A549 (cell line): ENCODE data around the gene UBXN7. TPM values are rescaled to one million over a fixed set of nuclear protein-coding genes. Genes with fewer than 3 reads are reported as not detected.

Source experiments
- ATAC-seq, 2 experiments: fragments of 200-7000 bp in 1 of 2; fragments of >200 bp in 1 of 2; cut with Nextera tagmentation in 1 of 2; cut with Tn5 transposase in 1 of 2; 3 replicates each; pipeline versions ENCODE4 v1.8.0 to v1.9.1; 2018 to 2020; ENCODE audit warnings: mild to moderate bottlenecking in 1 of 2, moderate library complexity in 1 of 2
- CTCF ChIA-PET: fragments of 300-600 bp; sonication (Branson Sonifier 250); formaldehyde crosslinking; extraction: SDS; loops from one replicate; lab custom pipeline; 2021; ENCODE audit warnings: antibody characterized with exemption, inconsistent platforms; lab: Yijun Ruan, JAX
- POLR2A ChIA-PET: fragments of 350-600 bp; formaldehyde crosslinking; extraction: SDS; loops from one replicate; lab custom pipeline; 2021; ENCODE audit warnings: antibody characterized with exemption, inconsistent platforms; lab: Yijun Ruan, JAX
- DNase-seq, 2 experiments: peaks; one replicate each; pipeline versions ENCODE4 v3.0.0 to v3.0.0-alpha.2; 2011 to 2016; ENCODE audit warnings: low read depth in 1 of 2, low spot score in 1 of 2
- FAIRE-seq: peaks from 2 replicates; lab custom pipeline; 2011; peaks lifted over from hg19 to GRCh38; lab: Jason Lieb, UNC
- H3K27ac ChIP-seq, 2 experiments: fragments of >200 bp; sonication (Bioruptor Twin); formaldehyde crosslinking; 3 replicates each; pipeline ENCODE4 v1.5.1; 2016 to 2017
- H3K4me1 ChIP-seq: fragments of >200 bp; sonication (Bioruptor Twin); formaldehyde crosslinking; 3 replicates; pipeline ENCODE4 v1.6.1; 2016
- H3K4me2 ChIP-seq: fragments of >200 bp; sonication (Bioruptor Twin); formaldehyde crosslinking; 3 replicates; pipeline ENCODE4 v1.6.1; 2016
- H3K4me3 ChIP-seq: fragments of >200 bp; sonication (Bioruptor Twin); formaldehyde crosslinking; 3 replicates; pipeline ENCODE4 v1.5.1; 2016
- H3K9me3 ChIP-seq: fragments of >200 bp; sonication (Bioruptor Twin); formaldehyde crosslinking; 3 replicates; pipeline ENCODE4 v1.6.1; 2016
- CBX8 ChIP-seq: fragments of 200-600 bp; sonication (generic); IDR thresholded peaks from 2 replicates; pipeline ENCODE4 v1.6.1; 2016
- CEBPB ChIP-seq, 2 experiments: fragments of >200 bp in 1 of 2; sonication (Bioruptor Twin) in 1 of 2; formaldehyde crosslinking in 1 of 2; IDR thresholded peaks; 2 replicates each; pipeline ENCODE4 v1.6.1; 2012 to 2016
- CHD2 ChIP-seq: fragments of 150-350 bp; IDR thresholded peaks from 2 replicates; pipeline ENCODE4 v1.6.1; 2014; ENCODE audit warnings: low read length; ENCODE audit not compliant: partially characterized antibody
- CHD4 ChIP-seq: fragments of 200-600 bp; sonication (generic); IDR thresholded peaks from 2 replicates; pipeline ENCODE4 v1.6.1; 2016; ENCODE audit warnings: antibody characterized with exemption, mild to moderate bottlenecking, borderline replicate concordance
- CTCF ChIP-seq: fragments of >200 bp; sonication (Bioruptor Twin); formaldehyde crosslinking; IDR thresholded peaks from 3 replicates; pipeline ENCODE4 v1.5.1; 2016
- EP300 ChIP-seq, 2 experiments: fragments of >200 bp; sonication (Bioruptor Twin); formaldehyde crosslinking; IDR thresholded peaks; 2 replicates in 1 of 2; 3 replicates in 1 of 2; pipeline ENCODE4 v1.6.1; 2016 to 2017
- ESRRA ChIP-seq: fragments of 150-350 bp; IDR thresholded peaks from 2 replicates; pipeline ENCODE4 v1.6.1; 2014; ENCODE audit warnings: mild to moderate bottlenecking, low read length, borderline replicate concordance
- FOSL2 ChIP-seq, 2 experiments: fragments of 450-650 bp in 1 of 2; fragments of >200 bp in 1 of 2; sonication (Bioruptor Twin) in 1 of 2; formaldehyde crosslinking; IDR thresholded peaks; 2 replicates each; pipeline versions ENCODE4 v1.5.0 to v1.6.1; 2016 to 2020; ENCODE audit warnings: mild to moderate bottlenecking in 1 of 2, moderate library complexity in 1 of 2
- GATA3 ChIP-seq: IDR thresholded peaks from 2 replicates; pipeline ENCODE4 v1.6.1; 2012; ENCODE audit warnings: borderline replicate concordance
- HOXB13 ChIP-seq: fragments of 250-450 bp; sonication (Bioruptor Pico); IDR thresholded peaks from 2 replicates; pipeline ENCODE4 v1.5.0; 2020; ENCODE audit warnings: low read depth, mild to moderate bottlenecking, moderate library complexity
- HOXB5 ChIP-seq: fragments of 250-450 bp; sonication (Bioruptor Pico); IDR thresholded peaks from 2 replicates; pipeline ENCODE4 v1.5.0; 2020; ENCODE audit warnings: mild to moderate bottlenecking, moderate library complexity
- JUN ChIP-seq, 2 experiments: fragments of >200 bp; sonication (Bioruptor Twin); formaldehyde crosslinking; IDR thresholded peaks; 2 replicates in 1 of 2; 3 replicates in 1 of 2; pipeline ENCODE4 v1.6.1; 2016 to 2017
- JUNB ChIP-seq: fragments of >200 bp; sonication (Bioruptor Twin); formaldehyde crosslinking; IDR thresholded peaks from 2 replicates; pipeline ENCODE4 v1.6.1; 2016
- MAFK ChIP-seq: fragments of 450-650 bp; IDR thresholded peaks from 2 replicates; pipeline ENCODE4 v1.6.1; 2014; ENCODE audit not compliant: partially characterized antibody
- MAZ ChIP-seq: fragments of 150-350 bp; IDR thresholded peaks from 2 replicates; pipeline ENCODE4 v1.6.1; 2014; ENCODE audit warnings: antibody characterized with exemption, low read depth, low read length, borderline replicate concordance
- NPAS2 ChIP-seq: fragments of 250-450 bp; sonication (Bioruptor Pico); IDR thresholded peaks from 2 replicates; pipeline ENCODE4 v1.8.0; 2022; ENCODE audit warnings: mild to moderate bottlenecking, moderate library complexity, borderline replicate concordance
- NR3C1 ChIP-seq: fragments of >200 bp; sonication (Bioruptor Twin); formaldehyde crosslinking; IDR thresholded peaks from 3 replicates; pipeline ENCODE4 v1.6.1; 2017
- POLR2AphosphoS2 ChIP-seq: conservative IDR thresholded peaks from 2 replicates; pipeline ENCODE4 v1.6.1; 2012; ENCODE audit warnings: low read length, improper control_type of control experiment, inconsistent platforms
- RAD21 ChIP-seq, 2 experiments: fragments of >200 bp in 1 of 2; sonication (Bioruptor Twin) in 1 of 2; formaldehyde crosslinking in 1 of 2; IDR thresholded peaks in 1 of 2; conservative IDR thresholded peaks in 1 of 2; 2 replicates in 1 of 2; 3 replicates in 1 of 2; pipeline ENCODE4 v1.6.1; 2012 to 2018; ENCODE audit warnings: inconsistent platforms in 1 of 2
- REST ChIP-seq: fragments of 200-600 bp; sonication (generic); IDR thresholded peaks from 2 replicates; pipeline ENCODE4 v1.6.1; 2016; ENCODE audit warnings: antibody characterized with exemption, mild to moderate bottlenecking, moderate library complexity
- RFX5 ChIP-seq: fragments of 450-650 bp; IDR thresholded peaks from 2 replicates; pipeline ENCODE4 v1.7.1; 2014; ENCODE audit warnings: antibody characterized with exemption, mild to moderate bottlenecking, moderate library complexity
- TFCP2L1 ChIP-seq: fragments of 250-450 bp; sonication (Bioruptor Pico); IDR thresholded peaks from 2 replicates; pipeline ENCODE4 v1.5.0; 2021; ENCODE audit warnings: mild to moderate bottlenecking
- whole genome bisulfite sequencing: methylation state at CpG from one replicate; pipeline ENCODE4 v1.1.6; 2017; ENCODE audit errors: missing lambda C conversion rate; 5-methylcytosine and 5-hydroxymethylcytosine counted together
- polyA plus RNA-seq, 4 experiments: library from polyadenylated mRNA; depleted of rRNA in 3 of 4; stranded (reverse); fragments of >200 nt; fragmentation: RNase III in 1 of 4; extraction: RNeasy Plus Mini Kit Qiagen cat#74134 plus additional on column Dnase treatment in 1 of 4; gene quantifications; 2 replicates in 3 of 4; 3 replicates in 1 of 4; pipeline ENCODE4 v1.2.3, GENCODE V29; 2011 to 2017

Gene UBXN7
- polyA plus RNA-seq, 2 of the 4 experiments (the other 2 are of a cell fraction) = 7.9 to 14.5 TPM

GRCh38 chr3:196406811-196407470 is 25.3 kb downstream of the UBXN7 start:
- H3K4me2 ChIP-seq = 0 out of 3 replicates have a peak overlapping the region, but pooled peaks have one; percentile 22
- WGBS = 53% methylated on average over 8 of the region's 8 CpGs
- TF ChIP-seq CTCF (no peak), EP300 (IDR thresholded peaks at IDR 0.05) (no peak), NPAS2 (CRISPR knock-in tag) (no peak), POLR2AphosphoS2 (no peak), HOXB13 (CRISPR knock-in tag) (no peak), FOSL2 (IDR thresholded peaks at IDR 0.05) (no peak), FOSL2 (CRISPR knock-in tag; IDR thresholded peaks at IDR 0.05) (no peak), ESRRA (no peak)

GRCh38 chr3:196400331-196400730 is 31.9 kb downstream of the UBXN7 start:
- POLR2A ChIA-PET = no interaction called here
- H3K27ac ChIP-seq = no peak overlapping the region
- no peaks in the 10 kb centered on the region for H3K9me3 ChIP-seq
- FAIRE-seq = no peak
- peaks cover 21% of the 10 kb centered on the region for H3K4me1 ChIP-seq
- no peak overlapping the region for H3K4me2 ChIP-seq
- no peak overlapping the region for H3K4me3 ChIP-seq
- no peak for ATAC-seq
- TF ChIP-seq GATA3 = no peak
- TF ChIP-seq RFX5 = no peak
- DNase-seq = no peak
- CTCF ChIA-PET = interaction anchor here (0.7 kb wide), 1 partner anchor 30 kb away, joined by 3 read pairs; no protein-coding TSS in a partner anchor
- WGBS = 74% methylated on average over 6 of the region's 6 CpGs

More at GRCh38 chr3:196406811-196407470, 25.3 kb downstream of the UBXN7 start:
- Histone ChIP-seq H3K9me3 (no peaks in the 10 kb centered on the region), H3K4me1 (peaks cover 10% of the 10 kb centered on the region; the same call in 1 of the 3 replicates), H3K4me3 (no peak overlapping the region), H3K27ac (0 out of 6 replicates have a peak overlapping the region, but pooled peaks of 1 of the 2 experiments have one; percentile 33)
- ChIA-PET CTCF (interaction anchor here (0.6 kb wide), 1 partner anchor 118 kb away, joined by 3 read pairs; no protein-coding TSS in a partner anchor), POLR2A (no interaction called here)
- ATAC-seq = 0 out of 6 replicates have a peak, but pooled peaks of 1 of the 2 experiments have one; percentile 20
- no peak for FAIRE-seq
- peak in 1 of 2 experiments; percentile 11 for DNase-seq

- 76% methylated on average over 3 of the region's 3 CpGs for WGBS
- no peak for TF ChIP-seq CHD2
- TF ChIP-seq FOSL2 (IDR thresholded peaks at IDR 0.05) = no peak
- 0 out of 2 replicates have a peak, but pooled peaks have one; percentile 31 for TF ChIP-seq FOSL2 (CRISPR knock-in tag; IDR thresholded peaks at IDR 0.05)
- peaks cover 21% of the 10 kb centered on the region for H3K4me1 ChIP-seq
- H3K9me3 ChIP-seq = no peaks in the 10 kb centered on the region
- no peak overlapping the region for H3K4me3 ChIP-seq
- ChIA-PET POLR2A (interaction anchor here (0.6 kb wide), 1 partner anchor 78 kb away, joined by 8 read pairs; no protein-coding TSS in a partner anchor), CTCF (interaction anchor here (0.8 to 1.4 kb wide), 2 partner anchors 76 to 129 kb away, joined by 3 read pairs; no protein-coding TSS in a partner anchor)
- FAIRE-seq = no peak
- peak overlapping the region; percentile 24; the same call in 1 of the 3 replicates for H3K4me2 ChIP-seq
- H3K27ac ChIP-seq = peak overlapping the region in 1 of 2 experiments; percentile 37; a peak in 1 of 6 replicates
- DNase-seq = peak in 1 of 2 experiments; percentile 5
- ATAC-seq = peak; percentile 24 to 51; a peak in 4 of 6 replicates
These were observed 32.7 kb downstream of the UBXN7 start for GRCh38 chr3:196399485-196399945.

GRCh38 chr3:196398782-196399181 is 33.4 kb downstream of the UBXN7 start:
- POLR2A ChIA-PET = interaction anchor here (0.6 kb wide), 1 partner anchor 78 kb away, joined by 8 read pairs; no protein-coding TSS in a partner anchor
- FAIRE-seq = no peak
- CTCF ChIA-PET = interaction anchor here (0.8 to 1.4 kb wide), 2 partner anchors 75 to 130 kb away, joined by 3 read pairs; no protein-coding TSS in a partner anchor
- DNase-seq = no peak
- Histone ChIP-seq H3K4me2 (no peak overlapping the region), H3K4me1 (peaks cover 21% of the 10 kb centered on the region), H3K9me3 (no peaks in the 10 kb centered on the region), H3K27ac (no peak overlapping the region), H3K4me3 (no peak overlapping the region)
- 80% methylated on average over 7 of the region's 7 CpGs for WGBS
- no peak for ATAC-seq
- TF ChIP-seq MAFK (no peak), CEBPB (IDR thresholded peaks at IDR 0.05) (no peak), POLR2AphosphoS2 (no peak), CHD4 (no peak), NR3C1 (no peak), HOXB5 (no peak), CBX8 (no peak), MAZ (no peak), JUNB (no peak), EP300 (IDR thresholded peaks at IDR 0.05) (no peak), JUN (IDR thresholded peaks at IDR 0.05) (no peak), REST (no peak), RAD21 (conservative IDR thresholded peaks at IDR 0.05 in 1 of 2, IDR thresholded peaks at IDR 0.05 in 1 of 2) (no peak), TFCP2L1 (no peak)
